ENCODE data around the gene AP1B1.

The AP1B1 gene

DNA sequence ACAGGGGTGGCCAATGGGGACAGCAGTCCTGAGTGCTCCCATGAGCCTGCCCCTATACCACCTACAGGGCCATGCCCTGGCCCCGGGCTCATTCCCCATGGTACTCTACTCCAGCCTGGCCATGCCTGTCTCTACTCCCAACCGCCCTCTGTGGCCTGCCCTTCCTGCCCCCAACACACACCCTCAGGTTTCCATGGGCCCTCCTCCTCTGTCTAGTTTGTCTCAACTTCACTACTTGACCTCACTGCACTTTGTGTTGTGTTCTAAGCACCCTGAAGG, 46.6 kb downstream of the AP1B1 start:
- DNase-seq (ENCODE audit: low spot score), result no peak
- H3K27ac ChIP-seq, result no peak overlapping the region
- TF ChIP-seq, protein P1, sequence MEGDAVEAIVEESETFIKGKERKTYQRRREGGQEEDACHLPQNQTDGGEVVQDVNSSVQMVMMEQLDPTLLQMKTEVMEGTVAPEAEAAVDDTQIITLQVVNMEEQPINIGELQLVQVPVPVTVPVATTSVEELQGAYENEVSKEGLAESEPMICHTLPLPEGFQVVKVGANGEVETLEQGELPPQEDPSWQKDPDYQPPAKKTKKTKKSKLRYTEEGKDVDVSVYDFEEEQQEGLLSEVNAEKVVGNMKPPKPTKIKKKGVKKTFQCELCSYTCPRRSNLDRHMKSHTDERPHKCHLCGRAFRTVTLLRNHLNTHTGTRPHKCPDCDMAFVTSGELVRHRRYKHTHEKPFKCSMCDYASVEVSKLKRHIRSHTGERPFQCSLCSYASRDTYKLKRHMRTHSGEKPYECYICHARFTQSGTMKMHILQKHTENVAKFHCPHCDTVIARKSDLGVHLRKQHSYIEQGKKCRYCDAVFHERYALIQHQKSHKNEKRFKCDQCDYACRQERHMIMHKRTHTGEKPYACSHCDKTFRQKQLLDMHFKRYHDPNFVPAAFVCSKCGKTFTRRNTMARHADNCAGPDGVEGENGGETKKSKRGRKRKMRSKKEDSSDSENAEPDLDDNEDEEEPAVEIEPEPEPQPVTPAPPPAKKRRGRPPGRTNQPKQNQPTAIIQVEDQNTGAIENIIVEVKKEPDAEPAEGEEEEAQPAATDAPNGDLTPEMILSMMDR (IDR thresholded peaks at IDR 0.05), result no peak
- no peak overlapping the region for H3K4me3 ChIP-seq

DNA sequence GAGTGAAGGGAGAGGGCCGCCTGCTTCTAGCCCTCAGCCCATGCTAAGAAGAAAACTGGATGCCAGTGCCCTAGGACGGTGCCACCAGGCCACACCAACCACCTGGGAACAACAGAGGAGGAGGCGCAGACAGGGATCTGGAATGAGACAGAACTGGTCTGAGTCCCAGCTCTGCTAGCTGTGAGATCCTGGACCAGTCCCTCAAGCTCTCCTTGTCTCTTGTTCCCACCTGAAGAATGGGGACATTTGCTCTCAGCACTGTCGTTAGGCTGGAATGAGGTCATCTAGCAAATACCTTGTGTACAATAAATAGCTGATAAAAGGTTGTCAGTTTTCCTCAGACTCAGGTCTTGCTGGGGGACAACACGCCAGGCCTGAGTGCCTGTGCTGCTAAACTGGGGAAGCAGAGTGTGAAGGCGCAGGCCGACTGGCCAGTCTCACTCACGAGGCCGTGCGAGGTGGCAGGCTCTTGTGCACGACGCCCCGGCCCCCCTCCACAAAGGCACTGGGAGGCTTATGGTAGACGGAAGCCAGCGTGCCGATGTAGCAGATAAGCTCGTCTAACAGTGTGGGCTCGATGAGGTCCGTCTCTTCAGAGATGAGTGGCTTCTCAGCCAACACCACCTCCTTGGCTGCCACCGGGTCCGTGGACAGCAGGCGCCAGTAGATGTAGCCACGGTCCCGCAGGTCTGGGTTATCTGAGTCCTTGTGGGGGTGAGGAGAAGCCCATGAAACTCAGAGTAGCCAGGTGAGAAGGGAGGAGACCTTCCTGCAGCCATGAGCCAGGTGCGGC, 47.1 kb downstream of the AP1B1 start:
- TF ChIP-seq, protein P1 (IDR thresholded peaks at IDR 0.05), result no peak
- H3K4me3 ChIP-seq, result no peak overlapping the region
- DNase-seq (ENCODE audit: low spot score), result no peak
- no peak overlapping the region for H3K27ac ChIP-seq

DNA sequence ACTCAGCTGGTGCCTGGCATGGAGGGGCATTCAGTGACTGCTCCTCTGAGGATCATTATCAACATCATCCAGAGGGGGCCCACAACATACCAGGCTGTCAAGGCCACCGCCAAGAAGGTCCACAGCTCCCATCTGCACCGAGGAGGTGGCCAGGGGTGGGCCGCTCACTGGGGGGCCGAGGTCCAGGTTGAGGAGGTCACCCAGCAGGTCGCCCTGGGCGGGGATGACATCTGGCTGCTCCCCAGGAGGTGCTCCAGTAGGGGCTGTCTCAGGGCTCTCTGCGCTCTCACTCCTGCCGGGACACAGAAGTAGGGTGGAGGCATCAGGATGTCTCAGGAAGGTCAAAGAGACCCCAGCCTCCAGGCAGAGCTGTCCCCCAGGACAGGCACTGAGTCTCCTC, 47.8 kb downstream of the AP1B1 start:
- TF ChIP-seq, protein P1 (IDR thresholded peaks at IDR 0.05), result no peak
- H3K27ac ChIP-seq, result no peak overlapping the region

DNA sequence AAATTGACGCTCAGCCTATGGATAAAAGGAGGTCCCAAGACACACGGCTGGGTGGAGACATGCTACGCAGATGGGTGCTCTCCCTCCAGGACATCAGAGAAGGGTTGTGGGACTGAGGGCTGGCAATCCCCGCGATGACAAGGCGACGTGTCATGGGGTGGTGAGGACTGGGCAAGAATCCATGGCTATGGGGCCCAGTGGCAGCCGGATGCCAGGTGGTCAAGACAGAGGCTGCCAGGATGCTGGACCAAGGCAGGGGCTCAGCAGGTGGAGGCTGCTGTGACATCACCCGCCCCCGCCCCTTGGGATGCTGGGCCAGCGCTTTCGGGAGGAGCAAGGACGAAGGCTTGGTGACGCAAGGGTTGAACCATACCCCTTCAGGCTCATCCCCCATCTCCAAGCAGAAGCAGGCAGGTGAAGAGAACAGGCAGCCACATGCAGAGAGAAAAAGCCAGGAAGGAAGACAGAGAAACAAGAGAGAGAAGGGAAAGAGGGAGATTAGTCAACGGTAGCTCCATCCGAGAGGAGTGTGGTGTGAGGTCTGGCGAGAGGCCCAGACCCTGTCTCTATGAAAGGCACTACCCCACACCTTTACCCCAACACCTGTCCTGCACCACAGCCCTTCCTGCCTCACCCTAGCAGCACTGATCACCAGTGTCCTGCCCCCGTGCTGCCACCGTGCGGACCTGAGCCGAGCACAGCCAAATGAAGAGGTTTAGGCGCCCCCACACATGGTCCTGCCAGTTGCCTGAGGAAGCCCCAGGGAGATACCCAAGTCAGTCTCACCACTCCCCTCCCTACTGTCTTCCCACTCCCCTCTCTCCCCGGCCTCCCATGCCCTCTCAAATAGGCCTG, 48.8 kb downstream of the AP1B1 start:
- H3K27ac ChIP-seq, result no peak overlapping the region
- H3K4me3 ChIP-seq, result no peak overlapping the region
- DNase-seq (ENCODE audit: low spot score), result no peak
- TF ChIP-seq, protein P1 (IDR thresholded peaks at IDR 0.05), result no peak

More for the DNA sequence above, 47.8 kb downstream of the AP1B1 start:
- DNase-seq (ENCODE audit: low spot score), result no peak
- no peak overlapping the region for H3K4me3 ChIP-seq

DNA sequence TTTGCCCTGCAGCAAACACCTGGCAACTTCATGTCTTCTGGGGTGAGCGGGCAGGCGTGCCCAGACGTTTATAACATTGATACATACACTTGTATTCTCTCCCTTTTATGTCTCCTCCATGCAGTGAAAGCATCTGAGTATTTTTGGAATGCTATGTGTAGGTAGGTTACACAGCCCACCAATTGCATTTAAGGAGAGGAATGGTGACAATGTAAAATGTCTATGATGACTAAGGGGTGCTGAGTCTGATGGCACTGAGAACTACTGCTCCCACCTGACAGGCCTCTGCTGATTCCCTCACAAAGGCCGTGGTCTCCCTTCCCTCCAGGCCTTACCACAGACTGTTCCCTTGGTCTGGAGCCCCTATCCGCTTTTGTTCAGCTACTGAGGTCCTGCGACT, 50.0 kb downstream of the AP1B1 start:
- no peak overlapping the region for H3K4me3 ChIP-seq
- no peak for DNase-seq (ENCODE audit: low spot score)
- TF ChIP-seq, protein P1 (IDR thresholded peaks at IDR 0.05), result no peak
- no peak overlapping the region for H3K27ac ChIP-seq

DNA sequence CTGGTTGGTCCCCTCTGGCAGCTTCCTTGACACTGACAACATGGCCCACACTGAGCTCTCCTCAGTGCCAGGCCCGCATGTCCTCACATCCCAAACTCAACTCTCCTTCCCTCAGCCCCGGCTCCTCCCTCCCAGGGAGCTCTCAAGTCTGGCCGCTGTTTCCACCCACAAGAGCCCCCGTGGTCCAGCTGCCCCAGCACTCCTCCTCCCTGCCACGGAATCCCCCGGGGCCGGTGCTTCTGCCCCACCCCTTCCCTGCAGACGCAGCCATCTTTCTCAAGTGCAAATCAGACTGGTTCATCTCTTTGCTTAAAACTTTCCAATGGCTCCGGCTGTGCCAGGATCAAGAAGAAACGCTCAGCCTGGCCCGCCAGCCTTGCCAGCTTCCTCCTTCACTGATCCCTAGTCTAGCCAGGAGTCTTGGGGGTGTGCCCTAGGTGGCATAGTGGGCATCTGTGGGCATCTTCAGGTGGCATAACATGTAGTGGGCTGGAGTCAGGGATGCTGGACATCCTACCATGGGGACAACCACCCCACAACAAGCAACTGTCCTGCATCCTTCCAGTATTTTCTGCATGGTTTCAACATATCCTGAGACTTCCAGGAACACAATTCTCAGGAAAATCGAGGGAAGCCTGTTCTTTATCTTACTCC, 50.6 kb downstream of the AP1B1 start:
- DNase-seq (ENCODE audit: low spot score), result no peak
- TF ChIP-seq, protein P1 (IDR thresholded peaks at IDR 0.05), result no peak
- Histone ChIP-seq H3K4me3 (no peak overlapping the region), H3K27ac (no peak overlapping the region)

Data from coronary artery (tissue), 2 donors.